ENCODE results near the gene MAFB.

- TF ChIP-seq, protein P1, sequence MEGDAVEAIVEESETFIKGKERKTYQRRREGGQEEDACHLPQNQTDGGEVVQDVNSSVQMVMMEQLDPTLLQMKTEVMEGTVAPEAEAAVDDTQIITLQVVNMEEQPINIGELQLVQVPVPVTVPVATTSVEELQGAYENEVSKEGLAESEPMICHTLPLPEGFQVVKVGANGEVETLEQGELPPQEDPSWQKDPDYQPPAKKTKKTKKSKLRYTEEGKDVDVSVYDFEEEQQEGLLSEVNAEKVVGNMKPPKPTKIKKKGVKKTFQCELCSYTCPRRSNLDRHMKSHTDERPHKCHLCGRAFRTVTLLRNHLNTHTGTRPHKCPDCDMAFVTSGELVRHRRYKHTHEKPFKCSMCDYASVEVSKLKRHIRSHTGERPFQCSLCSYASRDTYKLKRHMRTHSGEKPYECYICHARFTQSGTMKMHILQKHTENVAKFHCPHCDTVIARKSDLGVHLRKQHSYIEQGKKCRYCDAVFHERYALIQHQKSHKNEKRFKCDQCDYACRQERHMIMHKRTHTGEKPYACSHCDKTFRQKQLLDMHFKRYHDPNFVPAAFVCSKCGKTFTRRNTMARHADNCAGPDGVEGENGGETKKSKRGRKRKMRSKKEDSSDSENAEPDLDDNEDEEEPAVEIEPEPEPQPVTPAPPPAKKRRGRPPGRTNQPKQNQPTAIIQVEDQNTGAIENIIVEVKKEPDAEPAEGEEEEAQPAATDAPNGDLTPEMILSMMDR (IDR thresholded peaks at IDR 0.05) = no peak
- no peak for TF ChIP-seq POLR2A (IDR thresholded peaks at IDR 0.05)
- no peak for TF ChIP-seq EP300 (IDR thresholded peaks at IDR 0.05)
Measured at GRCh38 chr20:40681684-40682083, 7.4 kb downstream of the MAFB start.
